Stimulated activated CD4-positive, alpha-beta T cell treated with anti-CD3 and anti-CD28 coated beads, TNF-alpha, amount 100 ng/mL, for 24 hours (primary cell): Measurements from ENCODE around the gene CENPP.

Source experiments
- DNase-seq, 3 experiments: peaks; one replicate each; pipeline ENCODE4 v3.0.0-alpha.2; 2020; ENCODE audit warnings: low read depth in 3 of 3

Gene CENPP

GRCh38 chr9:92637886-92638620 is 312.3 kb downstream of the CENPP start:
- DNase-seq, result no peak

DNA sequence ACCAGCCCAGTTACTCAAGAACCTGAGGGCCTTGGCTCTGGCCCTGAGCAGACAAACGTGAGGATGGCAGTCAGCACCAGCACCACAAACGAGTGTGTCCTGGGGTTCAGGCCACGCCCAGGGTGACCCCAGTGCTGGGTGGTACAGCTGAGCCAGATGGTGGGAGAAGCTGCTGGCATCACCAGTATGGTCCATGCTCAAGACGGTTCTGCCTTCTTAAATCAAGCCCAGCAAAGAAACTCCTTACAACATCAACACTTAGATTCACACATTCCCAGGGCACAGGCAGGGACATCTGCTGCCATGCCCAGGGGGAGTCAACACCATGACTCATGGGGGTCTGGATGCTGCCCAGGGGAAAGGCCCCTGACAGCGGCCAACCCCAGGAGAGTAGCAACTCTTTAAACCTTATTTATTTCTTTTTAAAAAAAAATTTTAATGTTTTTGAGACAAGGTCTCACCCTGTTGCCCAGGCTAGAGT is 312.9 kb downstream of the CENPP start:
- DNase-seq, result no peak

DNA sequence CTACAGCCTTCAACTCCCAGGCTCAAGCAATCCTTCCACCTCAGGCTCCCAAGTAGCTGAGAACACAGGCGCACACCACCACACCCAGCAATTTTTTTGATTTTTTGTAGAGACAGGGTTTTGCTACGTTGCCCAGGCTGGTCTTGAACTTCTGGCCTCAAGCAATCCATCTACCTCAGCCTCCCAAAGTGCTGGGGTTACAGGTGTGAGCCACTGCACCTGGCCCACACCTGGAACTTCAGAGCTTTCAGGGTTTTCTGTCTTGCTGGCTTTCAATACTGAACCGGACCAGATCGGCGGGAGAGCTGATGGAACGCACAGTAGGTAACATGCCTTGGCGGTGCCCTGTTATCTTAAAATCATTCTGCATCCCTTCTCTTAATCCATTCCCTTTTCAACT is 313.4 kb downstream of the CENPP start:
- DNase-seq, result no peak

- no peak for DNase-seq
These were observed 314.1 kb downstream of the CENPP start for GRCh38 chr9:92639791-92640271.

GRCh38 chr9:92640398-92641091 is 314.8 kb downstream of the CENPP start:
- DNase-seq, result no peak

DNA sequence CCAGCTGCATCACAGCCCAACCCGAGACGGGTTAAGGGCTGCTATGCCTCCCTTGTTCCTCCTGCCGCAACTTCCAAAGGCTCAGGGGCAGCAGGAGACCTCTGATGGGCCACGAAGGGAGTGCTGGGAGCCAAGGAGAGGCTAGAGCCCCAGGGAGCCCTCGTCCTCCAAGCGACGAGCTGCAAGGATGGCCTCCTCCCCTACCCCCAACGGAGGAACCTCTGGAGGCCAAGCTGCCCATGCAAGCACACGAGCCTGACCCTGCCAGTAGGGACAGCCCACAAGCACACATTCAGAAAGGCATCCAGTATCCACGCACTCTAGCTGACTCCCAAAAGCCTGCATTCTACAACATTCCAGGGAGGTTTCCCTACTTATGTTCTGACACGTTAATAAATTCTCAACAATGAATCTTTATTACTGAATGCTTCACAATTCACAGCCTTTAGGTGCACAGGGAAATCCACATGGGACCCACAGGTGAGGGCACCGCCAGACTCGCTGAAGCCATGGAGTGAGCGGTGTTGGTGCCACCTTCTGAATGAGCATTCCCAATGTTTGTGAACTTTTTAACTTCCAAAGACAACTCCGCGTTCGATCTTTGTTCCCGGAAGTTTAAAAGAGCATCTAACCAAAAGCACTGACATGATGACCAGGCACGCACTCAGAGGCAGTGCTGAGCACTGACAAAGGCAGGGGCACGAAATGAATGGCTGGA is 315.5 kb downstream of the CENPP start:
- no peak for DNase-seq

GRCh38 chr9:92642041-92642451 is 316.3 kb downstream of the CENPP start:
- no peak for DNase-seq

- no peak for DNase-seq
These were observed 316.8 kb downstream of the CENPP start for GRCh38 chr9:92642564-92642963.

DNA sequence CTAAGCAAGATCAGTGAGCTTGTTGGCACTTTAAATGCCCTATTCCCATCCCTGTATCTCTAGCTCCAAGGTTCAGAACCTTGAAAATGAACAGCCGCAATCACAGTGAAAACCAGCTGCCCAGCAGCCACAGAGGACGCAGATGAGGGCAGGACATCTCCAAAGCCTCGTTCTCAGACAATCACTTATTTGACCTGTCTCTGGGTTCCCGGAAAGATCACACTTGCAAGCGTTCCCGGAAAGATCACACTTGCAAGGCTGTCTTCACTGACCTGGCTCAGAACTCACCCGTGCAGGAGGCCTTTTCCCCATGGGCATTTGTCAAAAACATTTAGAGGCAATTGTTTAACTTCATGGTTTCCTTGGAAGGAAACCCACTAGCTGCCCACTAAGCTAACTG is 318.5 kb downstream of the CENPP start:
- no peak for DNase-seq

DNA sequence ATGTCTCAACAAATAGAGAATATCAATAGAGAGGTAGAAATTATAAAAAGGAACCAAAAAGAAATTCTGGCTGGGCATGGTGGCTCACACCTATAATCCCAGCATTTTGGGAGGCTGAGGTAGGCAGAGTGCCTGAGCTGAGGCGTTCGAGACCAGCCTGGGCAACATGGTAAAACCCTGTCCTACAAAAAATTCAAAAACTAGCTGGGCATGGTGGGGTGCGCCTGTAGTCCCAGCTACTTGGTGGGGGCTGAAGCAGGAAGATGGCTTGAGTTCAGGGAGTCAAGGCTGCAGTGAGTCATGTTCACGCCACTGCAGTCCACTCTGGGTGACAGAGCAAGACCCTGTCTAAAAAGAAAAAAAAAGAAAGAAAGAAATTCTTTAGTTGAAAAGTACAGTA is 319.3 kb downstream of the CENPP start:
- DNase-seq, result no peak

GRCh38 chr9:92647671-92648473 is 322.1 kb downstream of the CENPP start:
- no peak for DNase-seq

DNA sequence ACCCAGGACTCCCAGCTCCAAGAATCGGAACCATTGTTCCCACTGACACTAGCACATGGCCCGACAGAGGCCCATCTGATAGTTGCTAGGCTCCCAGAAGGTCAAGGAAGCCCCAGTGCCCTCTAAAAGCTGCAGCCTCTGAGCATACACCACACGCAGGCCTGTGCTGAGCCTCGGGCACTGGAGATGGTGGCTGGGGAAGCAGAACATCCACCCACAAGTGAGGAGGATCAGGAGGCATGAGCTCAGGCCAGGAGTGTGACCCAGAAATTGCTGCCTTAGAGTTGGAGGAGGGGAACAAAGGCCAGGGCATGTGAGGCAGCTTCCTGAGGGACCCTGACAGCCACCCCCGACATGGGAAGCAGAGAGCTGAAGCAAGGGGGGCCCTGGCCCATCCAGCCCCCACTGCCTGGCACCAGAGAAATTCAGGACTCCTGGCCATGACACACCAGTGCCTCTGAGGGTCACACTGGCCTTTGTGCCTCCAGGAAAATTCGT is 322.8 kb downstream of the CENPP start:
- no peak for DNase-seq

- DNase-seq, result no peak
These were observed 323.3 kb downstream of the CENPP start for GRCh38 chr9:92649007-92649406.

DNA sequence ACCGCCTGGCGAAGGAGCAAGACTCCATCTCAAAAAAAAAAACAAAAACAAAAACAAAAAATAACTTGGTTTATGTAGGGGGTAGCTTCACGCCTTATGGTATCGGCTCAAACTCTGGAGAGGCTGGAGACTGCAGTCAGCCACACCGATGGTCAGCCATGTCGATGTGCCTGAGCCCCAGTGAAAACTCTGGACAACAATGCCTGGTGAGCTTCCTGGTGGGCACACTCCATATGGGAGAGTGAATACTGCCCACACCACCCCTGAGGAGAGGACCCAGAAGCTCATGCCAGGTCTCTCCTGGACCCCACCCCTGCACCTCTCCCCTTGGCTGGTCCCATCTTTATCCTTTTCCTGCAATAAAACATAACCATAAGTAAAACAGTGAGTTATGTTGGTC is 324.5 kb downstream of the CENPP start:
- DNase-seq, result no peak

DNA sequence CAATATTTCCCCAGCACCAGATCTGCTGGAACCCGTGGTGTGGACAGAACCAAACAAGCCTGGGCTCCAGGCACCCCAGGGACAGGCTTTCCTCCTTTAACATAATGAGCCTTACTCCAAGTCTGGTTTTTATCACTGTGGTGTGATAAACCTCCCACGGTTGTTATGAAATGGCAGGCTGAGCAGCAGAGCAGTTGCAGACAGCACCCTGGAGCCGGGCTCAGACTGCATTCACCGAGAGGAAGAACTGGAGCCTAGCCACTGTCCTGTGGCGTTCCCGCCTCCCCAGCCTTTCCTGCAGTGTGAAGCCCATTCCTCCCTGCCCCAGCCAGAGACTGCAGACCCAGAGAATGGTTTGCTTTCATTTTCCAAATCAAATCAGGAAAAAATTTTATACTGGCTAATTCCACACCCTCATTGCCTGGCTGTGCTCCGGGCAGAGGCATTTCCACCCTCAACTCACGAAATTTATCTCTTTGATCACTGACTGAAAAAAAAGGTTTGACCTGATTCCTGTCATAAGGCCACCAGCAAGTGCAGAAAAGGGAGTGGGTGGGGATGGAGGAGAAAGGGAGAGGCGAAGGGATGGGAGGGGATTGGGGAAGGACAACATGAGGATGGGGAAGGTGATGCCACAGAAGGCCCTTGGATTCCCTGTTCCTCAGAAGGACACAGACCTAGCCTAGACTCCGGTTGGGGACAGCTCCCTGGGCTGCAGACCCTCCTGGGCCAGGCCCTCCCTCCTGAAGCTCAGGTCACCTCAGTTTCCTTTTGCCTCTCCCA is 325.3 kb downstream of the CENPP start:
- no peak for DNase-seq

DNA sequence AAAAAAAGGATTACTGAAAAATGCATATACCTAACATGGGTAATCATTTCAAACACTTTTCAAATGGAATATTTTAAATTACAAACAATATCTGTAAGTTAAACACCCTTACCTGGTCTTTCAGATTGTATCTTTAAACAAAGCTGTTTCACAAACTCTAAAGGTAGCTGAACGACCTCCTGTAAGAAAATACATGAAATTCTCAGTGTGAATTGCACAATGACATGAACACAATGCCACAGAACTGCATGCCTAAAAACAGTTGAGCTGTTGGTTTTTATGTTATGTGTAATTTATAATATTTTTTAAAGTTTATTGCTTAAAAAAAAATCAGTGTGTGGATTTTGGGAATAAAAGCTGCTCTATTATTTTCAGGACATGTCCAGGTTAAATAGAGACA is 326.7 kb downstream of the CENPP start:
- no peak for DNase-seq

DNA sequence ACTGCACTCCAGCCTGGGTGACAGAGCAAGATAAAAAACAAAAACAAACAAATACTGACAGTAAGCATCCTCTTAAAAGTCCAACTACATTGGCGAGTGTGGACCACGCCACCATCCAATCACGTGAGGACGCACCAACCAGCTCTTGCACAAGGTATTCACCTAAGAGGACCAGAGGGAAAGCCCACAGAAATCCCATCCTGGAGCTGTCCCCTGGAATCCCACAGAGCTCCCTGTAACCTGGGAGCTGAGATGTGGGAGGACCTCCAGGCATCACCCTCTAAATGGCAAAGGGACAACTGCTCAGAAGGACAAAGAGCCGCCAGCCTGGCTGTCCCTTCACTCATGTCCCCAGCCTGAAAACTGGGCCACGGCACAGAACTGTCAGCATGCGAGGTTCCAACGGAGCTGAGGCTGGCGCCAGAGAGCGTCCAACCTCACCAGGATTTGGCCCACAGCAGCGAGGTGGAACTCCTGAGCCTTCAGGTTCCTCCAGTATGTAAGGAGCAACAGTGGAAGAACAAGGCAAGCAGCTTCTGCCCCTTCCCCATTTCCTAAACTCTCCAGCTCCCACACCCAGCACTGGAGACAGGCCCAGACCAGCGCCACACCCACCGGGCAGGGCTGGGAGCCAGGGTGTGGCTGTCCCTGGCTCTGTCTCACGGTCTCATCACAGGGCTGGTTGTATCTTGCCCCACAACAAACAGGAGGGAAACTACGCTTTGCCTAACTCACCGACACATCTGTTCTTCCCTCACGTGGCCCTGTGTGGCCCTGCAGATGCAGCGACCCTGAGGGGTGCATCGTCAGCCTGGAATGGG is 328.9 kb downstream of the CENPP start:
- no peak for DNase-seq

- DNase-seq, result no peak
These were observed 329.6 kb downstream of the CENPP start for GRCh38 chr9:92655366-92655765.

- no peak for DNase-seq
These were observed 330.3 kb downstream of the CENPP start for GRCh38 chr9:92655896-92656536.
